IPS-18c (cell line): ENCODE data around the gene LVRN.

Experiments used
- H3K4me3 ChIP-seq: 2 replicates; pipeline ENCODE4 v1.7.0; 2013; ENCODE audit warnings: low read depth, mild to moderate bottlenecking, low read length, moderate library complexity; ENCODE audit not compliant: insufficient read depth
- H3K9me3 ChIP-seq: one replicate; pipeline ENCODE4 v1.6.1; 2013; ENCODE audit warnings: mild to moderate bottlenecking, low read length, moderate library complexity; ENCODE audit not compliant: control insufficient read depth, insufficient read depth

LVRN gene

DNA sequence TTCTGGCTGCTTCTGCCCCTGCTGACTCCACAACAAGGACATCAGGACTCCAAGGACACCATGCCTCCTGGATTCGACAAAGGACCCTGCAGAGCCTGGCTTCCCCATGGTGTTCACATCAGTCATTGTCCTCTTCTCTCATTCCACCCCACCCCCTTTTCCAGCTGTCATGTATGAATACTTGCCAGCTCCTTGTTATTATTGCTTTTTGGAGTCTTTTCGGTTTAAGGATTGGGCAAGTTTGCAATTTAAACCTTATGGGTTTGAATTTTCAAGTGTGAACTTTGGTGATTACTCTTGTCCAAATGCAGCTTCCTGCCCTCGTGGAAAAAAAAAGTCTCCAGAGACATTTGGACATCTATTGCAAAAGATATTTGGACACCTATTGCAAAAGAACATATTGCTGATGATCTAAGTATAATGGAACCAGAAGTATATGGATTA, 14.2 kb upstream of the LVRN start:
- H3K9me3 ChIP-seq, result no peaks in the 10 kb centered on the region
- no peak overlapping the region for H3K4me3 ChIP-seq

DNA sequence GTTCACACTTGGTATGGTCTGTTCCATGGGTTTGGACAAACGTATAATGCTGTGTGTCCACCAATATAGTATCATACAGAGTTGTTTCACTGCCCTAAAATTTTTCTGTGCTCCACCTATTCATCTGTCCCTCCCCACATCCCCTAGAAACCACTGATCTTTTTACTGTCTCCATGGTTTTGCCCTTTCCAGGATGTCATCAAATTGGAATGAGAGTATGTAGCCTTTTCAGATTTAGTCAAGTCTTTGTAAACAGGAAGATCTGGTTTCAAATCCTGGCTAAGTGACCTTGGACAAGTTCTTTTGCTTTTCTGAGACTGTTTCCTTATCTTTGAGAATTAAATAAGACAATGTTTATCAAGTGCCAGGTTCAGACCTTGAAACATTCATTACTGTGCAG, 13.2 kb upstream of the LVRN start:
- H3K4me3 ChIP-seq, result no peak overlapping the region

DNA sequence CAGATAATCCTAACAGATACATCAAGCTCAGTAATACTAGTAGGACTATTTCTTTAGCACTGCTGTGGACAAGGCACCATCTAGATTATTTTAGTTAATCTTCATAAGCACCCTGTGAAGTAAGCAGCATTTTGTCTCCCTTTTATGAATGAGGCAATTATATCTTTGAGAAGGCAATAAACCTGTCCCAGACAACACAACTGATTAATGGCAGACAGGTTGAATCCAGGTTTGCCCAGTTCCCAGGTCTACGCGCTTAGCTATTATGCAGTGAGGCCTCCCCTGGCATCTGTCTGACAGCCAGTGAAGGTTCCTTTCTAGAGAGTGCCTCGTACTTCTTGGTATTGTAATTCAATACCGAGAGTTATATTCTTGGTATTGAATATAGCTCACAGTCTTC, 9.7 kb upstream of the LVRN start:
- Histone ChIP-seq H3K4me3 (no peak overlapping the region), H3K9me3 (no peaks in the 10 kb centered on the region)

More for the DNA sequence above, 13.2 kb upstream of the LVRN start:
- no peaks in the 10 kb centered on the region for H3K9me3 ChIP-seq

DNA sequence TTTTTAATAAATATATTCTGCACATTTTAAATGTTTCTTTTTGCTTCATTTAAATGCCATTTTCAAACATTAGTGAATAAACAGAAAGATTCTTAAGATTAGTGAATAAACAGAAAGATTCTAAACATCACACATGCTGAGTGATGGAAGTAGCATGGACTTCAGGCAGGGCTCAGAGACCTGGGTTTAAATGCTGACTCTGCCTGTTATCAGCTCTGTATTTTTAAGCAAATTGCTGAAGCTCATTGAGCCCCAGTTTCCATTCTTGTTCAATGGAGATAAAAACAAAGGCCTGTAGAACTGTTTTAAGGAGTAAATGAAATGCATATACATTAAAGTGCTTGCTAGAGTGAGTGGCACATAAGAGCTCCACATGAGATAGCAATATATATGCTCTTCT, 8.1 kb upstream of the LVRN start:
- H3K9me3 ChIP-seq, result no peaks in the 10 kb centered on the region
- H3K4me3 ChIP-seq, result no peak overlapping the region

DNA sequence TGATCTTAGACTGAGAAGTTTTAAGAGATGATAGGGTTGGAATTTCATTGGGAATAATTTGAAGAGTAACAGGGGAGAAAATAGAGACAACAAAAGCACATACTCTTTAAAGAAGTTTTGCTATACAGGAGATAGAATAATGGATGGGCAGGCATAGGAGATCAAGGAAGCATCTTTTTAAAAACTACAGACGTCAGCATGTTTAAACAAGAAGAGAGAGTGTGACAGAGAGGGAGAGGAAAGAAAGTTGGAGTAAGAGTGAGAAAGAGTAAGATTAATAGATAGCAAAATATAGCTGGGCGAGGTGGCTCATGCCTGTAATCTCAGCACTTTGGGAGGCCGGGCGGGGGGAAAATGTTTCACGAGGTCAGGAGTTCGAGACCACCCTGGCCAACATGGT, 5.3 kb upstream of the LVRN start:
- no peaks in the 10 kb centered on the region for H3K9me3 ChIP-seq
- no peak overlapping the region for H3K4me3 ChIP-seq

DNA sequence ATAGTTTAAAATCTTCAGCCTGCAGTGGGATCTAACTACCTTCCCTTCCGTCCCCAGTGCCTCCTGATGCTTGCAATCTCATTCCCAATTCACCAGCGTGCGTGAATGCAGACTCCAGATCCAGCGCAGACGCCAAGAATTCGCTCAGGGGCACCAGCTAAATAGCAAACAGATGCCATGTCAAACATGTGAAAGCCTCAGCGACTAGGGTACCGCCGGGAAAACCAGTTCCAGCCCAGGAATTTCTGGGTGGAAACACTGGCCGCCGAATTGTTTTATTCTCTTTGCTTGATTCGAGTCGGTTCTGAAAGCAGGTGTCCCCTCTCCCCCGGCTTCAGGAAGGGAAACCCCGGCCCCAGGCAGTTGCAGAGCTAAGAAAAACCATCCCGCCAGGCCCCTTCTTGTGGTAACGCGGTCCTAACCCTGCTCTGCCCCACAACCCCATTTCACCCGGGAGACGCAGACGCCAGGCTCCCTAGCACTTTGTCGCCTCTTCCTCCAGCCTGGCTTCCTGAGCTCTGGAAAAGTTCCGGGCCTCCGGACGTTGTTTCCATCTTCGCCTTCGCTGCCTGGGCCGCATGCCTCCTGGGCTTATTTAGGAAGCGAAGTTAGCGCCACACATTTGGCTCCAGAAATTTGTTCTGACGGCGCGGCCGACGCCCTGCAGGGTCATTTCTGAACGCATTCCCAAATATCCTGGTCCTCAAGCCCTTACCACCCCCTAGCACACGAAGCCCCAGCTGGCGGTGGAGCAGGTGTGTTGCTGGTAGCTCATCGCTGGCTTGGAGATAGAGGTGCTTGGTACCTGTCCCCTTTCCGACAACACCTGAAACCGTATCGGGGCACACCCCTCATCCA, 665 bp upstream of the LVRN start:
- Histone ChIP-seq H3K9me3 (no peaks in the 10 kb centered on the region), H3K4me3 (no peak overlapping the region)

DNA sequence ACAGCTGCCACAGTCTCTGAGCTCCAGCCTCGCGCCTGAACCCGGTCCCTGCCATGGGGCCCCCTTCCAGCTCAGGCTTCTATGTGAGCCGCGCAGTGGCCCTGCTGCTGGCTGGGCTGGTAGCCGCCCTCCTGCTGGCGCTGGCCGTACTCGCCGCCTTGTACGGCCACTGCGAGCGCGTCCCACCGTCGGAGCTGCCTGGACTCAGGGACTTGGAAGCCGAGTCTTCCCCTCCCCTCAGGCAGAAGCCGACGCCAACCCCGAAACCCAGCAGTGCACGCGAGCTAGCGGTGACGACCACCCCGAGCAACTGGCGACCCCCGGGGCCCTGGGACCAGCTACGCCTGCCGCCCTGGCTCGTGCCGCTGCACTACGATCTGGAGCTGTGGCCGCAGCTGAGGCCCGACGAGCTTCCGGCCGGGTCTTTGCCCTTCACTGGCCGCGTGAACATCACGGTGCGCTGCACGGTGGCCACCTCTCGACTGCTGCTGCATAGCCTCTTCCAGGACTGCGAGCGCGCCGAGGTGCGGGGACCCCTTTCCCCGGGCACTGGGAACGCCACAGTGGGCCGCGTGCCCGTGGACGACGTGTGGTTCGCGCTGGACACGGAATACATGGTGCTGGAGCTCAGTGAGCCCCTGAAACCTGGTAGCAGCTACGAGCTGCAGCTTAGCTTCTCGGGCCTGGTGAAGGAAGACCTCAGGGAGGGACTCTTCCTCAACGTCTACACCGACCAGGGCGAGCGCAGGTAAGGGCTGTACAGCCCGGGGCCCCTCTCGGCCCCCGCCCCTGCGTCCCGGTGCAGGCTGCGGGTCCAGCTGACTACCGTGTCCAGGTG, 509 bp downstream of the LVRN start:
- no peak overlapping the region for H3K4me3 ChIP-seq
- no peaks in the 10 kb centered on the region for H3K9me3 ChIP-seq

DNA sequence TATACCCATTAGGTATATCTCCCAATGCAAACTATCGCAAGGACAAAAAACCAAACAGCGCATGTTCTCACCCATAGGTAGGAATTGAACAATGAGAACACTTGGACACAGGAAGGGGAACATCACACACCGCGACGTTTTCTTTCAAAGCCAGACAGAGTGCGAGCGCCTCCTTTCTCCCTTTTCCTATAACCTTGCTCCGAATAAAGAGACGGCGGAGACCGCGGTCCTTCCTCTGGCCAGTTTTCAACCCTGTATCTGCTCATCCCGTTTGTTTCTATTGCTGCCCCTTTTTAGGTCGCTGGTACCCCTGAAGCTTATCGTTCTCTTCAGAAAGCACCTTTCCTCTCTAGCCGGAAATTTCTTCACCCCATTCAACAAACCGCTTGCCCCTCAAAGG, 1.3 kb downstream of the LVRN start:
- no peak overlapping the region for H3K4me3 ChIP-seq
- H3K9me3 ChIP-seq, result no peaks in the 10 kb centered on the region

DNA sequence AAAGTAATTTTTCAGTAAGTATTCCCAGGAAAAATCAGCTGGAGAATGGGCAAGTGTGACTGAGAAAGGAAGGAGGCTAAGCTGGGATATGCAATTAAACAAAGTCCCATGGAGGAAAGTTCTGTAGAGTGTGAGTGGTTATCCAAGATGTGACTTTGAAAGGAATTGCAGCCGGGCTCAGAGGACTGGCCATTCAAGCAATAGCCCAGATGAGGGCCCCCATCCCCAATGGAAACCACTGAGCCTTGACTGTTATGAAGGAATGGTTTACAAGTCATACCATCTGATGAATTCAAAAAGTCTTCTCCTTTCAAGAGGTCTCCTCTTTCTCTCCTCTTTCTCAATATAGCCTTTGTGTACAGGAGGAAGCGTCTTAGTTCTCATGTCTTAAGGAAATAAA, 6.5 kb downstream of the LVRN start:
- H3K4me3 ChIP-seq, result no peak overlapping the region
- H3K9me3 ChIP-seq, result no peaks in the 10 kb centered on the region

DNA sequence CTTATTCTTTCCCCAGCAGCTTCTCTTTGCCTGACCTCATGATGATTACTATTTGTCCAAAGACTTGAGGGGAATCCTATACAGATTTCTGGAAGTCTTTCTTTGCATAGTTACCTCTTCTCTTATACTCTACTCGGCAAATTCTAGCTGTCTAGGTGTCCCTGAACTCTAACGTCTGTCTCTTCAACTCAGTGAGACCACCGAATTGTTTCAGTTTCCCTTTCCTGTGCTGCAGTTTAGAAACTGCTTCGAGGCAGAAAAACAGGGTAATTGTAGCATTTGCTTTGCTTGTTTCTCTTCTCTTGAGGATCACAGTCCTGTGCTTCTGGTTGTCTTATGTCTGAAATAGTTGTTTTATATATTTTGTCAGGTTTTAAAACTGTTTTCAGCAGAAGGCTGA, 14.8 kb downstream of the LVRN start:
- no peak overlapping the region for H3K4me3 ChIP-seq
- H3K9me3 ChIP-seq, result no peaks in the 10 kb centered on the region

DNA sequence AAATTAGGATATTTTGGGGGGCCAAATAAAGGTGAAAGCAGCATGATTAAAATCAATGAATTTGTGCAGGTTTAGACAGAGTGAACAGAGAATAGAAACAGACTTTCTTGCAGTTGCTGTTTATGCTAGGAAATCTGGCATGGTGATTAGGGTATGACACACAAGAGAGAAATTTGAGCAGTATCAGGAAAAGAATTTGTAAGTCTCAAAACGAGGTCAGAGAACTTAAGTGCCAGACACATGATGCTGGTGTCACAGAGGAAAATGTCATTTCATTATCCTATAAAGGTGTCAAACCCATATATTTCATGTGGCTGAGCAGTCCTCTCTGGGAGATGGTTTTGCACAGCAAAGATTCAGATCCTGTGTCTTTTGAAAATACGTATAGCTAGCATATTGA, 15.7 kb downstream of the LVRN start:
- Histone ChIP-seq H3K9me3 (no peaks in the 10 kb centered on the region), H3K4me3 (no peak overlapping the region)

DNA sequence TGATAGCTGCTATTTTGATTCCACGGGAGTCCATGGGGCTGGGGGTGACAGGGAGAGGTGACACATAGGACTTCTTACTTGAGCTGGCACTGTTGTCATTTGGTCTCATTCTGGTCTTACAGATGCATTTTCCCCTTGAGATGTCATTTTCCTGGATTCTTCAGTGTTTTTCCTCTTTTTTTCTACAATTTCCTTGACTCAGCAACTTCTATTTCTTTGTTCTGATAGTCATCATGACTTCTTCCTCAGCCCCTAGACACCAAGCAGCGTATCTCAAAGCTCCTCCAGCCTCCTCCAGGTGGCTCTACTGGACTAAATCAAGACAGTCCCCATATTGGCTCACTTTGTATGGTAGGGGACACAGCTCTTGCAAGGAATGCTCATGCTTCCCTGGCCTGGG, 16.5 kb downstream of the LVRN start:
- H3K4me3 ChIP-seq, result no peak overlapping the region
- no peaks in the 10 kb centered on the region for H3K9me3 ChIP-seq

DNA sequence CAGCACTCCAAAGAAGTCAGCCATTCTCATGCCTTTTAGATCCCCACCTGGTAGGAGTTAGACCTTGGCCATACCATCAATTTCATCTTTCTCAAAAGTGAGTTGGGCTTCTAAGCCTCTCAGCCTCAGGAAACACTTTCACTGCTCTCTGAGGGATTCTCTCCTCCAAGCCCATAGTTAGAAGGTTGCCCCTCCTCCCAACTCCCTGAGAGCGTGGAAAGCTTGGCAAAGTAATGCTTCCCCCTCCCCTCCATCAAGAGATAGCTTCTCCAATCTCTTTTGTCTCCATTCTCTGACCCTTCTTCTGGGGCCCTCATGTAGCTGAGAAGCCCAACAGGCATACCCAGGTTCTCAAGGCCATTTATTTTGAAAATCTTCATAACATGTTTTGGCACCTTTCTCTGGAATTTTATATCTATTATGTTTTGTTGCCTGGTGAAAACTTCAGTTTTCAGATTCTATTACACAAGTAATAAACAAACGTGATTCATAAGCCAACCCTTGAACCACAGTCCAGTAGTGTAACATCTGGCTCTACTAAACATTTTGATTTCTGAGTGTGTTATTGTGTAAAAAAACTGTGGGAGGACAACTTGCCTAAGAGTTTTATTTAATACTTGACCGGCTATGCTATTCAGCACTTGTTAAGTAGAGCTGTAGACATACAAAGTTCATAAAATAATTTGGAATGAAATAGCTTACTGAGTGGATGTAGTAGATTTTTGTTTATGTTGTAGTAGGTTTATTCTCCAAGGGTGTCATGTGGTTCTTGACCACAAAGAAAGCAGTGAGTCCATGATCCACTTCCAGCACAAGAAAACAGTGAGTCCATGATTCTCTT, 17.1 kb downstream of the LVRN start:
- H3K4me3 ChIP-seq, result no peak overlapping the region
- no peaks in the 10 kb centered on the region for H3K9me3 ChIP-seq

DNA sequence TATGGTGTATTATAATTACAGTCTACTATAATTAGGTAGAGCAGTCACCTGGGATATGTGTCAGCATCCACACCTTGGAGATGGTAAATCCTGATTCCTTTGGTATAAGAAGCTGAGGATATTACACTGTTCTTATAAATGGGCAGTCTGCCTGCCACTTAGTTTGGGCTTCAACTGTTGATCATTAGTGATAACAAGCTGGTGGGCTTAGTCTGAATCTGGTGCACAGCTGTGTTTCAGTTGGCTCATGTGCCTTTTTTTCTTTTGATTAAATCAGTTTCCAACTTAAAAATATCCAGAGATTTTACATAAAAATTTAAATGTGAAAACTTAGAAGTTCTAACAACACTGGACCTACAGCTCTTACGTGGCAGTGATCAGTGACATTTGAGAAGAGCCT, 21.2 kb downstream of the LVRN start:
- Histone ChIP-seq H3K4me3 (no peak overlapping the region), H3K9me3 (no peaks in the 10 kb centered on the region)

DNA sequence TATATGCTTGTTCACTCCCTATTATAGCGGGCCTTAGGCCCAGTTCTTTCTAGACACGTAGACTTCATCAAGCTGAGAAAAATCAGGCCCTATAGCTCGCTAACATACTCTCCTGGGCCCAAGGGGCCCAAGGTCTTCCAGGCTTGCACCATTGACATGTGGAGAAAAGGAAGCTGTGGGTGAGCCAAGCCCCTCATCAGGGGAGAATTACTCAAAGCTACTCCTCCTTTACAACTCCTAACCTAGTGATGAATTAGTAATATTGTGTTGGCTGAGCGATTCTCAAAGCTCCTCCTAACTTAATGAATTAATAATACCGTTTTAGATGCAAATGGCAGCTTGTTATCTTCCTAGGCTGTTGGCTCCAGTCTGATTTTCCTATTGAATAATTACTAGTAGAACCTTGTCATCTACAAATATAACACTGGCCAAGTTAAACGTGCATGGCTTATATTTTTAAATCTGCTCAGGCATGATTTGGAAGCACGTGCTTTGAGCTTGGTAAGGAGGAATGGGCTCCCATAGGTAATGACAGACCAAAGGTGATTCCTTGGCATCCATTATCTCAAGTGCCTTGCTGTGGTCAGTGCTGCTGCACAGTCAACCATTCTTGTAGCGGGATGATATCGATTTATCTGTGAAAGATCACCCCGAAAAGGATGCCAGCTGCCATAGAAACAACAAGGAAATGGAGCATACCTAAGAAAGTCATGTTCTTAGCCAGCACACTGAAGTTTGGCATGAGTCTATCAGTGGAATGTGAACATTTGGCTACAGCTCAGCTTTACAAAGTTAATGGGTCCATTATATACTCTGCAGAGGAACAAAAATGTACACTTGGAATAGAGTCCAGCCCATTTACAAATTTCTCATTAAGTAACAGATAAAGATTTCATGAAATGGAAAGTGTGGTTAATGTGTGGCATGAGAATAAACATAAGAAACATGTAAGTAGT, 23.8 kb downstream of the LVRN start:
- Histone ChIP-seq H3K9me3 (no peaks in the 10 kb centered on the region), H3K4me3 (no peak overlapping the region)

DNA sequence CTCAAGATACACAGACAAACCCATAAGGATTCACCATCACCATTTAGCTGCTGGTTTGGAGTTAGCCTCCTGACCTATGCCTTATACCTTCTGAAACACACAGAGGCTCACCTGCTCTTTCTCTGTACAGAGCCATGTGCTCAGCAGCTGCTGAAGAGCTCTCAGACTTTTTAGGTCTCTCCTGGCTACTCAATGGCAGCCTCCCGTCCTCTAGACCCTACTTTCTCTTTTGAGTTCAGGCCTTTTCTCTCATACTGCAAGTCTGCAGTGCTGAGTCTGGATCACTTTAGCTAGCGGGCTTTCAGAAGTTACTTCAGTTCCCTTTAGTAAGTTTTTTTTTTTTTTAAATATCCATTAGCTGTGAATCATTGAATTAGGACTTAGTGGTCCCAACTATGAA, 25.7 kb downstream of the LVRN start:
- H3K9me3 ChIP-seq, result no peaks in the 10 kb centered on the region
- no peak overlapping the region for H3K4me3 ChIP-seq
